Measurements from ENCODE around the gene DMAC2L. TPM values are rescaled to one million over a fixed set of nuclear protein-coding genes. Genes with fewer than 3 reads are reported as not detected.

Gene DMAC2L
- total RNA-seq, 1 experiment from 2014 or later, result 8.9 TPM

DNA sequence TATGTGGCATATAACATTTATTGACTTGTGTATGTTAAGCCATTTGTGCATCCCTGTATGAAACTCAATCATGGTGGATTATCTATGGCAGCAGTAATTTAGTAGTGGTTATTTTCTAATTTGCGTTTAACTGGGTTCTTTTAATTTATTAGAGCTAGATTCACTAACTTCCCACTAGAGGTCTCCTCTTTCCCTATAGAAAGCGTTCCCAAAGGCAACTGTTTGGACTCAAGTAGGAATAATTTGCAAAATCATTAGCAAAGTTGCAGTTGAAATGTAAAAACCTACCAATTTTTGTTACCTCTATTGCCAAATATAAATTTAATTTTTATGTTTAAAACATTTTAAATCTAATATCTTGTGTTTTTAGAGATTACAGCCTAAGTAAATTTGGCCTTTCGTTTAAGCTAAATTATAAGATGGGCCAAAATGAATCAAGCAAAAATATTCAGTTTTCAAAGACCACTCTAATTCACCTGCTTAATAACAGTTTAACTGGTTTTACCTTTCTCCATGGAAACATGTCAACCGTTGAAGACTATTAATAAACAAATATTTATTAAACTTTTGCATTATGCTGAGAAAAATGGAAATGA is 6.0 kb downstream of the DMAC2L start:
- Histone ChIP-seq H3K4me3 (replicated peaks in 1 of 2; ENCODE audit: low read depth in 1 of 2, low read length in 2 of 2) (no peak overlapping the region), H2AFZ (ENCODE audit: low read depth, low read length, poor library complexity, severe bottlenecking) (no peak overlapping the region), H3K79me2 (ENCODE audit: insufficient read depth, low read length) (0 out of 2 replicates have a peak, but pooled peaks cover 8% of the 10 kb centered on the region), H3K4me1 (ENCODE audit: control insufficient read depth in 1 of 2, insufficient read depth in 2 of 2, low read length in 2 of 2) (peaks cover 5 to 15% of the 10 kb centered on the region in 2 experiments), H3K27me3 (ENCODE audit: insufficient read depth, low read length) (no peaks in the 10 kb centered on the region), H3K9me2 (ENCODE audit: insufficient read depth) (no peaks in the 10 kb centered on the region), H4K20me1 (ENCODE audit: insufficient read depth) (no peaks in the 10 kb centered on the region), H3K9me3 (ENCODE audit: control insufficient read depth in 1 of 2, insufficient read depth in 1 of 2, low read depth in 1 of 2, low read length in 2 of 2) (0 out of 4 replicates have a peak, but pooled peaks cover 0 to 3% of the 10 kb centered on the region in 2 experiments), H3K4me2 (ENCODE audit: low read length) (no peak overlapping the region), H3K27ac (ENCODE audit: low read depth, low read length) (no peak overlapping the region), H3K9ac (ENCODE audit: low read length) (no peak overlapping the region), H3K36me3 (ENCODE audit: control insufficient read depth in 1 of 2, insufficient read depth in 2 of 2, low read length in 2 of 2) (no peaks in the 10 kb centered on the region; a peak in 1 of 4 replicates)
- TF ChIP-seq RAD21 (IDR thresholded peaks at IDR 0.05; ENCODE audit: low read depth) (peak; percentile 73), CTCF (IDR thresholded peaks at IDR 0.05 in 2 of 3, conservative IDR thresholded peaks at IDR 0.05 in 1 of 3; ENCODE audit: borderline replicate concordance in 1 of 3, insufficient read depth in 1 of 3, low read depth in 2 of 3, low read length in 2 of 3) (peak; percentile 54 to 65 (median 64); a peak in 5 of 6 replicates), MAX (IDR thresholded peaks at IDR 0.05) (no peak)
- RAD21 ChIA-PET (ENCODE audit: low non-redundant PET in 1 of 2, low total read pairs in 2 of 2, uncharacterized antibody in 2 of 2, unreplicated experiment in 2 of 2), result interaction anchor here in 1 of 2 experiments (0.5 to 0.6 kb wide), 2 partner anchors 175 to 214 kb away, joined by 3 read pairs; partner anchors contain the start of gene MAP4K5
- peak; percentile 26 for DNase-seq (ENCODE audit: low read depth, low spot score)
- POLR2A ChIA-PET, result interaction anchor here (1.1 kb wide), 1 partner anchor 10 kb away, joined by 3 read pairs; no protein-coding TSS in a partner anchor
- BruUV-seq (replicated peaks), result no TSS peak
- intact Hi-C loops (cut with micrococcal nuclease), result loop anchor here (10.0 kb wide), 1 partner anchor 453 kb away; no protein-coding TSS in a partner anchor
- CTCF ChIA-PET, result interaction anchor here (0.6 to 1.8 kb wide), 12 partner anchors 10 to 460 kb away, joined by 3 to 9 read pairs (median 4); partner anchors contain the start of gene MAP4K5
- ATAC-seq, result no peak

GRCh38 chr14:50319293-50319692 is 7.2 kb downstream of the DMAC2L start:
- H3K4me2 ChIP-seq (ENCODE audit: low read length), result no peak overlapping the region
- ATAC-seq (no peak), DNase-seq (ENCODE audit: low read depth, low spot score) (no peak)
- POLR2A ChIA-PET, result no interaction called here
- no peaks in the 10 kb centered on the region for H3K9me2 ChIP-seq (ENCODE audit: insufficient read depth)
- H3K9me3 ChIP-seq (ENCODE audit: control insufficient read depth in 1 of 2, insufficient read depth in 1 of 2, low read depth in 1 of 2, low read length in 2 of 2), result 0 out of 4 replicates have a peak, but pooled peaks cover 0 to 2% of the 10 kb centered on the region in 2 experiments
- peaks cover 5 to 10% of the 10 kb centered on the region in 2 experiments for H3K4me1 ChIP-seq (ENCODE audit: control insufficient read depth in 1 of 2, insufficient read depth in 2 of 2, low read length in 2 of 2)
- H2AFZ ChIP-seq (ENCODE audit: low read depth, low read length, poor library complexity, severe bottlenecking), result no peak overlapping the region
- H3K27me3 ChIP-seq (ENCODE audit: insufficient read depth, low read length), result no peaks in the 10 kb centered on the region
- no TSS peak for BruUV-seq (replicated peaks)
- H3K4me3 ChIP-seq (replicated peaks in 1 of 2; ENCODE audit: low read depth in 1 of 2, low read length in 2 of 2), result no peak overlapping the region
- CTCF ChIA-PET, result interaction anchor here (0.6 to 2.4 kb wide), 3 partner anchors 13 to 458 kb away, joined by 3 to 12 read pairs (median 7); no protein-coding TSS in a partner anchor
- no peak overlapping the region for H3K9ac ChIP-seq (ENCODE audit: low read length)
- peaks cover 0 to 2% of the 10 kb centered on the region in 2 experiments; a peak in 1 of 4 replicates for H3K36me3 ChIP-seq (ENCODE audit: control insufficient read depth in 1 of 2, insufficient read depth in 2 of 2, low read length in 2 of 2)
- intact Hi-C loops (cut with micrococcal nuclease), result loop anchor here (10.0 kb wide), 1 partner anchor 454 kb away; no protein-coding TSS in a partner anchor
- H3K79me2 ChIP-seq (ENCODE audit: insufficient read depth, low read length), result 0 out of 2 replicates have a peak, but pooled peaks cover 3% of the 10 kb centered on the region
- no peaks in the 10 kb centered on the region for H4K20me1 ChIP-seq (ENCODE audit: insufficient read depth)
- no peak overlapping the region for H3K27ac ChIP-seq (ENCODE audit: low read depth, low read length)
- RAD21 ChIA-PET (ENCODE audit: low non-redundant PET in 1 of 2, low total read pairs in 2 of 2, uncharacterized antibody in 2 of 2, unreplicated experiment in 2 of 2), result no interaction called here
- TF ChIP-seq EZH2phosphoT487 (IDR thresholded peaks at IDR 0.05; ENCODE audit: borderline replicate concordance) (no peak), YY1 (IDR thresholded peaks at IDR 0.05; ENCODE audit: extremely low read depth, insufficient replicate concordance, low read depth, low read length) (no peak), ATF3 (IDR thresholded peaks at IDR 0.05) (no peak), SP1 (IDR thresholded peaks at IDR 0.05; ENCODE audit: low read depth) (no peak), CTCF (IDR thresholded peaks at IDR 0.05 in 2 of 3, conservative IDR thresholded peaks at IDR 0.05 in 1 of 3; ENCODE audit: borderline replicate concordance in 1 of 3, insufficient read depth in 1 of 3, low read depth in 2 of 3, low read length in 2 of 3) (no peak), POLR2AphosphoS5 (IDR thresholded peaks at IDR 0.05; ENCODE audit: low read depth, low read length) (no peak), FOSL1 (IDR thresholded peaks at IDR 0.05; ENCODE audit: low read depth) (no peak), CEBPB (IDR thresholded peaks at IDR 0.05; ENCODE audit: low read depth) (no peak)
